Spleen (tissue), 7 donors: ENCODE measurements around the gene CD40.

Experiments
- POLR2AphosphoS5 ChIP-seq, 3 donors: sonication (generic); formaldehyde crosslinking; IDR thresholded peaks; one replicate each; pipeline ENCODE4 v1.5.1; 2017; ENCODE audit warnings: antibody characterized with exemption in 3 of 3
- TF ChIP-seq, protein P1 (sequence below), 11 experiments: fragments of 200-600 bp in 7 of 11; fragments of 450-650 bp in 4 of 11; sonication (generic) in 4 of 11; IDR thresholded peaks in 8 of 11; conservative IDR thresholded peaks in 3 of 11; 1 replicate in 7 of 11; 2 replicates in 4 of 11; pipeline versions ENCODE4 v1.4.0 to v1.8.0; 2016 to 2021; ENCODE audit warnings: antibody characterized with exemption in 11 of 11, inconsistent platforms in 4 of 11, mild to moderate bottlenecking in 1 of 11
- donor health status: DM: no; HTN: no; CAD: no; lungs with moderate emphysema.
- donor health status: DM: no; HTN: no; CAD: no.
- donor health status: DM: no; HTN: no; CAD: no.

DNA sequence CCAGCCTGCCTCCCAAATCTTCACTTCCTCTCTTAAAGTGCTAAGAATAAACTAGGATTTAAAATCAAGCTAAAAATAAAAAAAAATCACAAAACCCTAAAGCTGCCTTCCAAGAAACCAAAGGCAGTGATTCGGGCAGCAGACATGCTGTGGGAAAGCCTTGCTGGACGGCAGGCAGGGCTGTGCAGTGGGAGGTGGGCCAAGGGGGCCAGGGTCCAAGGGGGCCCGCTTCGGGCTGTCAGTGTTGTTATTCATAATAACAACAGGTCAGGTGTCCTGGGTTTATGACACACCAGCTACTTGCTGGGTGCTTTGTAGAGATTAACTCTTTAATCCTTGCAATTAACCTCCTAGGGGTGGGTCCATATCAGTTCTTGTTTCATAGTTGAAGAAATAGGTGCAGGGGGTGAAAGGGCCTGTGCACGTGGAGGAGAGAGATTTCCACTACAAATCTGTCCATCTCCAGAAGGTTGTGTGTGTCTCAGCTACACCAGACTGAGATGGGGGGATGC is 40.4 kb downstream of the CD40 start:
- TF ChIP-seq, protein P1, sequence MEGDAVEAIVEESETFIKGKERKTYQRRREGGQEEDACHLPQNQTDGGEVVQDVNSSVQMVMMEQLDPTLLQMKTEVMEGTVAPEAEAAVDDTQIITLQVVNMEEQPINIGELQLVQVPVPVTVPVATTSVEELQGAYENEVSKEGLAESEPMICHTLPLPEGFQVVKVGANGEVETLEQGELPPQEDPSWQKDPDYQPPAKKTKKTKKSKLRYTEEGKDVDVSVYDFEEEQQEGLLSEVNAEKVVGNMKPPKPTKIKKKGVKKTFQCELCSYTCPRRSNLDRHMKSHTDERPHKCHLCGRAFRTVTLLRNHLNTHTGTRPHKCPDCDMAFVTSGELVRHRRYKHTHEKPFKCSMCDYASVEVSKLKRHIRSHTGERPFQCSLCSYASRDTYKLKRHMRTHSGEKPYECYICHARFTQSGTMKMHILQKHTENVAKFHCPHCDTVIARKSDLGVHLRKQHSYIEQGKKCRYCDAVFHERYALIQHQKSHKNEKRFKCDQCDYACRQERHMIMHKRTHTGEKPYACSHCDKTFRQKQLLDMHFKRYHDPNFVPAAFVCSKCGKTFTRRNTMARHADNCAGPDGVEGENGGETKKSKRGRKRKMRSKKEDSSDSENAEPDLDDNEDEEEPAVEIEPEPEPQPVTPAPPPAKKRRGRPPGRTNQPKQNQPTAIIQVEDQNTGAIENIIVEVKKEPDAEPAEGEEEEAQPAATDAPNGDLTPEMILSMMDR (IDR thresholded peaks at IDR 0.05 in 8 of 11, conservative IDR thresholded peaks at IDR 0.05 in 3 of 11): no peak
- no peak for TF ChIP-seq POLR2AphosphoS5 (IDR thresholded peaks at IDR 0.05)
